ENCODE measurements around the gene TCTN1.

GRCh38 chr12:110670161-110670701 is 56.3 kb downstream of the TCTN1 start:
- TF ChIP-seq CTCF (IDR thresholded peaks at IDR 0.05) (no peak), POLR2A (IDR thresholded peaks at IDR 0.05) (no peak)

All from right lobe of liver (tissue), 4 donors.